ENCODE data around the gene PITPNM3.
A peak's percentile ranks its signal among the peaks of the same experiment; 100 is the strongest.

PITPNM3 gene

DNA sequence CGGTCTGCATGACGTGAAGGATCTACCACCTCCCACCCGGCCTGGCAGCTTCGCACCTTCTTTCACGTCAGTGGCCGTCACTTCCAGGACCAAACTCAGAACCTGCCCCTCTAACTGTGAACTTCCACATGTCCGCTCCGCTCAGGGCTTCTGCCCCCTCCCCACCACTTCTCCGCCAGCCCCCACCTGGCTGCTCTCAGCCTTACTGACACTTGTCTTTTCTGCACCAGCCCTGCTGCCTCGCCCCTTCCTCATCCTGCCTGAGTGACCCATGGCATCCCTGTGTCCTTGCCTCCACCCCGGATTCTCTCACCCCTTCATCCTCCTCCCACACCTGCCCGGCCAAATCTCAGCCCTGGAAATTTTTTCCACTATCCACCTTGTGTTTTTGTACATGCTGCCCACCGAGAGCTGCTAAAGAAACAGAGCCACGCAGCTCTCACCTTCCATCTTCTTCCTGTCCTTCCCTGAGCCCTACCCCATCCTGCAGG lies 97.8 kb downstream of the PITPNM3 start:
- no peak for DNase-seq

DNA sequence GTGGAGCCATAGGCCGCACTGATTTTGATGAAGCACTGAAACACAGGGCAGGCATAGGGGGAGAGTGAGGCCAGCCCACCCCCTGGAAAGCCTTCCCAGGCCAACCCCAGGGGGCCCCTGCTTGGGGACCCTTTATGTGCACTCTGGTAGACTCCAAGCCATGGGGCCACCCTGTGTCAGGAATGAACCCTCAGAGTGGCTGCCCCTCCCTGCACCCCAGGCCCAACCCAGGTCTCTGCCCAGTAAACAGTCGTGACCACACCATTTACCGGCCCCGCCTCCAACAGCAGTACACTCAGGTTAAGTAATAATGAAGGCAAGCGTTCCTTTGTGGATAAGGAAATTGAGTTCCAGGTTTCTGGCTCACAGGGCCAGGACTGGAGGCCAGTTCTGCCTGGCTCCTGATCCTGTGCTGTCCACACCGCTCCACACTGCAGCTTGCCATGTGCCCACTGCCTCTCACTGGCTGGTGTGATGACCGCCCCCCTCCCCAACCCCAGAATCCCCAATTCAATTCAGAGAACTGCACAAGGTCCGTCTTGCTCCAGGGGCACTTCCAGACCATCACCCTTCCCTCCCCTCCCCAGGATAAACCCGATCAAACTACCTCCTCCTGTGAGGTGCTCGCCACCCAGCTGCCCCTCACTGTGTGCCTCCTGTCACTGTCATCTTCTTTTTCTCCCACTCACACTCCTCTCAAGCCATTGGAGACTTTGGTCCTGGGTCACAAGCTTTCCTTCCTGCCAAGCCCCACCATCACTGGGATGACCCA lies 98.5 kb downstream of the PITPNM3 start:
- DNase-seq, result no peak

DNA sequence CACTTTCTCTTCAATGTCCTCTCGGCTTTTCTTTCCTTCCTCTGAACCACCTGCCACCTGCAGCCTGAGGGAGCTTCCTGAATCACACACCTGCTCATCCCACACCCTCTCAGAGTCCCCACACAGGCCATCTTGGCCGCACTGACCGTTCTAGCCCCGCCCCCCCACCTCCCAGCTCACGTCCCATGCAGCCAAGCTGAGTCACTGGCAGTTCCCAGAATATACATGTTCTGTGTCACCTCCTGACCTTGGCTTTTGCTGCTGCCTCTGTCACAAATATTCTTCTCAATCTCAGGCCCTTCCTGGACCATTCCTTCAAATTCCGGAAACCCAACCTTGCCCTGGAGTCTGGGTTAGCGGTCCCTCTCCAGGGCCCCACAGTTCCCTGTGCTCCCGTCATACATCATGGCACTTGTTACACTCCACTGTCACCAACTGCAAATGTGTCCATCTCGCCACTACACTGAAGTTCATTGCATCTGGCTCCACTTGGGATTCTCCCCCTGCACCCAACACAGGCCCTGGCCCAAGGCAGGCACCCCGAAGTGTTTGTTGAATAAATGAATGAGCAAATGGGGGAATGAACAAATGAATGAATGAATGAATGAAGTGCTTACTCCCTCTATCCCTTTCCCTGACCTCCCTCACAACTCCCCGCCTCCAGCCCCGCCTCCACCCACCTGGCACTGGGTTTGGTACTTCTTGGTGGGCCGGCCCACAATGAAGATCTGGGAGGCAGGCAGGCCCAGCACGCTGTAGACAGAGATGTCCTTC lies 99.3 kb downstream of the PITPNM3 start:
- DNase-seq, result no peak

DNA sequence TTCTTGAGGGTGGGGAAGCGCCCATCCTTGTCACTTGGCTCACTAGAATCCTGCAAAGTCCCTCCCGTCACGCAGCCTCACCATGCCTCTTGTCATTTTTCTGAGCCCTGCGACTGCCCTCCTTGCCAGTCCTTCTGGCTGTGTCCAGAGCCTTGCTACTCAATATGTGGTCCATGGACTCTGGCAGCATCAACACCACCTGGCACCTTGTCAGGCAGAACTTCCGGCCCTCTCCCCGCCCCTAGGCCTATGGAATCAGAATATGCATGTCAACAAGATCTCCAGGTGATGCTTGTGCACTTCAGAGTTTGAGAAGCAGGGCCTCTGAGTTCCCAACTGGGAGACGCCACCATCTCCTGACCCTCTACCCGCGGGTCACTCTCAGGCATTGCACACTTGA lies 100.0 kb downstream of the PITPNM3 start:
- no peak for DNase-seq

DNA sequence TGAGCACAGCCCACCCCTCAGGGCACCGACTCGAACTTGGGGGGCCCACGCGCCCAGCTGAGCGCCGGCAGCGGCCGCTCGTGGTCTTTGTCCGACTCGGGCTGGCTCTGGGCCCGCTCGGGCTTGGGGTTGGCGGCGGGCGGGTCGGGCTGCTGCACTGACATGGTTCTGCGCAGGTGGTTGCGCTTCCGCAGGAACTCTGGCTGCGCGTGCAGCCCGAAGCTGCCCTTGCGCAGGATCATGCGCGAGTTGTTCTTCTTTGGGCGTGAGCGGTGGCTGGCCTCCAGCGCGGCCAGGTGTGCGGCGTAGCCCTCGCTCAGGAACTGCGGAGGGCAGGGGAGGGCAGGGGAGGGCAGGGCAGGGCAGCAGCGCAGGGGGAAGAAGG lies 101.0 kb downstream of the PITPNM3 start:
- DNase-seq, result peak; percentile 27 to 36

DNA sequence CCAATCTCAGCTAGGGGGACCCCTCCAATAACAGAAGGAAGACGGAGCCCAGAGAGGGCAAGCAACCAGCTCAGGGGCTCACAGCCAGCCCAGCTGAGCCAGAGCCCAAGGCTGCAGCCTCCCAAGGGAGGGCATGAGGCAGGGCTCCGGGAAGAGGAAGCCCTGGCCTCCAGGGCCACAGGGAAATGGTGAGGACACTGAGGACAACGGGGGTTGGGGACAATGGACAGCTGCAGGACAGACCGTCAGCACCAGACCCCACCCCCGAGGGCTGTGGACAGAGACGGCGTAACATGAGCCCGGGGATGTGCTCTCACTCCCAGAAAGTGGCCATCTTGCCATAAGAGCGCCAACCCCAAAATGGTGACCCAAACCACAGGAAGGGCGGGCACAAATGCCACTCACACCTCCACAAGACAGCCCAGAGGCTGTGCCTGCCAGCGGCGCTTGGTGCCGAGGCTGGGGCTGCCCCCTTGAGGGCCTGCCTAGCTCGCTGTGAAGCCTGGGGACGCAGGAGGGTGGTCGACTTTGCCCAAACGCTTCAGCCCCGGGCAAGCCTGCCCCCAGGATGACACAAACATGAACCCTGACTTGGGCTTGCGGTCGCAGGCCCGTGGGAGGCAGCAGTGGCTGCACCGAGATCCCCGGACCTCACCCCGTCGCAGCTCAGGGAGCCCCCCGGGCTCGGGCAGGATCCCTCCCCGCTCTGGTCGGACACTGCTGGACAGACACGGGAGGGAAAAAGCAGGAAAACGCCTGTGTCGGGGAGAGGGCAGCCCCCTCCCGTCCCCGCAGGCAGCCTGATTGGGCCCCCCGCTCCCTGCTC lies 101.6 kb downstream of the PITPNM3 start:
- no peak for DNase-seq

DNA sequence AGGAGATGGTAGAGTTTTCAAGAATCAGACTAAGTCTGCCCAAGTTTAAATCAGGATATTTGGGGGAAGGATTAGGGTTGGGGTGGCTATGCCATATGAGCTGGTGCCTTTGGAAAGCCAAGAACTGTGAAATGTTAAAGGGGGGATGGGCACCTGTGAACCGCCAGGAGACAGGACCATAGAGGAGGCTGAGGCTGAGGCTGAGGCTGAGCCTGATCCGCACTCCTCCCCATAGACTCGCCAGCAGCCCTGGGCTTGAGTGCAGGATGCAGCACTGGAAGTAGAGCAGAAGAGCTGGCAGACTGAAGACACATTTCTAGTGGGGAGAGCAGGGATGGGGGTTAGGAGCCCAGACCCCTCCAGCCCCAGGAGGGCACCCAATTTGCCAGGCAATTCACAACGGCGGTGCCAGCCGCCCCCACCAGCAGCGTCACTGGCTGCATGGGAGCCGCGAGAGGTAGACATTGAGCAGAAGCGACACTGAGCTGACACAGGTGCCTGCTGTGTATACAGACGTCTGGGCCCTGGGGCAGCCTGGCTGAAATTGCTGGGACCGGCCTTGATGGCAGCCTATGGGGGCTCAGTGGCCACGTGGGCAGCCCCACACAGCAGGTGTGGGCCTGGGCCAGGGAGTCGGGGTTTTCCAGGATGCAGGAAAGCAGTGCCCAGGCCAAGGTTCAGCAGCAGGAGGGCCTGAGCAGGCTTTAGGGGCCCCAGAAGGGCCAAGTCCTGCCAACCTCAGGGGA lies 102.9 kb downstream of the PITPNM3 start:
- no peak for DNase-seq

DNA sequence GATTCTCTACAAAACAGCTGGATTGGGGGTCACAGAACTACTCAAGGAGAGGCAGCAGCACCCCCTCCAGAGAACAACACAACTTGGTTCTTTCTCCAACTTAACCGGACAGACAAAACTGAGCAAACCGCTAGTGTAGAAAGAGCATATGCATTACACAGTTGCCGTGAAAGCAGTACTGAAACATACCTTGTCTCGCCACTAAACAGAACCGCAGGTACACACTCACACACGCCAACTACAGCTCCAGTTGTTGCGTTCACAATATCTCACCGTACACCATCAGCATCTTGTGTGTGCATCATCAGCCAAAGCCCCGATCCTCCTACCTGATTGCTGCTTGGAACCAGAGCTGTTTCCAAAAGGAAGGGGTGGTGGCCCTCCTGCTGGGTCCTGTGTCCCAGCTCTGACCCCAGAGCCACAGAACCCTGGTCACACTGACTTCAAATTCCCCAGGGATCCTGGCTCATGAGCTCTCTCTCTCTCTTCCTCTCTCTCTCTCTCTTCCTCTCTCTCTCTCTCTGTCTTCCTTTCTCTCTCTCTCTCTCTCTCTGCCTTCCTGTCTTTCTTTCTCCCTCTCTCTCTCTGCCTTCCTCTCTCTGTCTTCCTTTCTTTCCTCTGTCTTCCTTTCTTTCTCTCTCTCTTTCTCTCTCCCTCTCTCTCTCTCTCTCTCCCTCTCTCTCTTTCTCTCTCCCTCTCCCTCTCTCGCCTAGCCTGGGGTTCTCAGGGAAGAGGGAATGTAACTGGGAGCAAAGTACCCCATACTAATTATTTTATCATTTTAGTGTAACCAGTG lies 103.7 kb downstream of the PITPNM3 start:
- no peak for DNase-seq

DNA sequence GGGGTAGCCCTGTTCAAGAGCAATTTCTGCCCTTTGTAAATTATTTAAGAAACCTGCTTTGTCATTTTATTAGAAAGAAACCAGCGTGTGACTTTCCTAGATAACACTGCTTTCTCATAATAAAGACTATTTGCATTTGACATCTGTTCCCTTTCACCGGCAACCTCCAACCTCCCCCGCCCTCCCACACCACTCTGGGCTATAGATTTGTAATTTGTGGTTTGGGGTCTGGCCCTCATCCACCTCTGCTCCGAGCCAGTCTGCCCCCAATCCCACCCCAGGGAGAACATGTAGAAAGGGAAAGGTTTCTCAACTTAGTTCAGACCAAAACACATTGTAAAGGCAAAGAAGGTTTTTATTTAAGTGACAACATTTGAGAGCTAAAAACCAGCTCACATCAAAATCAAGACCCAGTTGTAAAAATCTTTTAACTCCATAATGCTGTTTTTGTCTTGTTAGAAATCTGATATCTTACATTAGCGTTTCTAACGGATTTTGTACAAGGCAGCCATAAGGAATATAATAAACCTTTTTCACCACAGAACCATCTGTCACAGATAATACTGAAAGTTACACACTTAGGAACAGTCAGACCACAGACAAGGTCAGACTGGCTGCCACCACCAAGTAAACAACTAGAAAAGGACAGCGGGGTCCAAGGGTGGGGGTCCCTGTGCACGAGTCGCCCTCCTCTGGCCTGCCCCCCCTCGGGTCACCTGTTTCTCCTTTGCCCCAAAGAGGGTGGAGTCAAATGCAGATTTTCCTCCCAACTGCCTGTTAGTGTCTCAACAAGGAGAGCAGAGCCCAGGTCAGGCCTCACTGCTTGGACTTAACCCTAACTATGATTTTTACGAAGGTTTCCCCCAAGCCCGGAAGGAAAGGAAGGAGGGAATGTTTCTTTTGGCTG lies 105.2 kb downstream of the PITPNM3 start:
- DNase-seq, result no peak

DNA sequence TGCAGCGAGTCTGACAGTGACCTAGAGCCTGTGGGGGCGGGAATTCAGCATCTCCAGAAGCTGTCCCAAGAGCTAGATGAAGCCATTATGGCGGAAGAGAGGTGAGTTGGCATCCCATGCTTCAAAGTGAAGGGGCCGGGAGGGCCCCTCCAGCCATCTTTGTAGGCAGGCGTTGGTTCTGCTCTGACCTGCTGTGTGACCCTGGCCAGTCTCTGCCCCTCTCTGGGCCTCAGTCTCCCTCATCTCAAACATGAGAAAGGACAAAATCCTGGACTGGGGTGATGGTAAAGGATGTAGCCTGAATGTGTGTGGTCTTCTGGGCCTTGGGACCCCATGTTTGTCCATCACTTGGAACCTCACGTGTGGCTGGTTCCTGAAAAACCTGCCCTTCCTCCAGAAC lies 107.0 kb downstream of the PITPNM3 start:
- no peak for DNase-seq

DNA sequence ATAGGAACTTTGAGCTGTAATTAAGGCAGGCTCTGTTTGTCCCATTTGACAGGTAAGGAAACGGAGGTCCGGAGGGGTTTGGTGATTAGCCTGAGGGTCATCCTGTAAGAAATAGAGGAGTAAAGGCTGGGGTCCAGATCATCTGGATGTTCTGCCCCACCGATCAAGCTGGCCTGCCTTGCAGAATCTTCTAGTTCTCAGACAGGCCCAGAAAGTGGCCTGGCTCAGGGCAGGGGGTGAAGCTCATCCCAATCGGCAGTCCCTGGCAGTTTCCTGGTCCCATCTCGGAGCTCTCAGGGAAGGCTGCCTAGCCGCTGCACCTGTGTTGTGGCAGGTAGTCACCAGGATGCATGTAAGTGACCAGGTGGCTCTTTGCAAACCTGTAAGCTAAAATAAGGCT lies 107.9 kb downstream of the PITPNM3 start:
- no peak for DNase-seq

DNA sequence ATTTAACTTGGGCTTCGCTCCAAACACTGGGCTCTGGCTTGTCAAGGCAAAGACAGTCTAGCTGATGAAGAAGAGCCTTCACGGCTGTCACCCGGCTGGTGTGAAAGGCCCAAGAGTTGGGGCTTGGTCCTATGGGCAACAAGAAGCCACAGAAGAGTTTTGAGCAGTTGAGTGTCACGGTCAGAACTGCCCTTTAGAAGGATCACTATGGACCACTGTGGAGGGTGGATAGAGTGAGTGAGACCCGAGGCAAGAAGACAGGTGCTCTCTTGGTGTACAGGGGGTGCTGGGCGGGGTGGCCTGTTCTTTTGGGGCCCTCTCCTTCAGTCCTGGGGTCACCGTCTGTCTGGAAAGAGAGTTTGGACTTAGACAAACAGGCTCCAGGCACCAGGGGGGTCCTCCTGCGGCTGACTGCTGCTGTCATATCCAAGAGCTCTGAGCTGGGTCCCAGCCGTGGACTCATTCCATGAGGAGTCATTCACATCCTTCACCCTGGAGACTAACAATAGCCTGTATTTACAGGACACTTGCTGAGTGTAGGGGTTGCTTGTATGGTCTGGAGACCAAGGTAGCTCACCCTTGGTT lies 109.7 kb downstream of the PITPNM3 start:
- DNase-seq, result no peak

DNA sequence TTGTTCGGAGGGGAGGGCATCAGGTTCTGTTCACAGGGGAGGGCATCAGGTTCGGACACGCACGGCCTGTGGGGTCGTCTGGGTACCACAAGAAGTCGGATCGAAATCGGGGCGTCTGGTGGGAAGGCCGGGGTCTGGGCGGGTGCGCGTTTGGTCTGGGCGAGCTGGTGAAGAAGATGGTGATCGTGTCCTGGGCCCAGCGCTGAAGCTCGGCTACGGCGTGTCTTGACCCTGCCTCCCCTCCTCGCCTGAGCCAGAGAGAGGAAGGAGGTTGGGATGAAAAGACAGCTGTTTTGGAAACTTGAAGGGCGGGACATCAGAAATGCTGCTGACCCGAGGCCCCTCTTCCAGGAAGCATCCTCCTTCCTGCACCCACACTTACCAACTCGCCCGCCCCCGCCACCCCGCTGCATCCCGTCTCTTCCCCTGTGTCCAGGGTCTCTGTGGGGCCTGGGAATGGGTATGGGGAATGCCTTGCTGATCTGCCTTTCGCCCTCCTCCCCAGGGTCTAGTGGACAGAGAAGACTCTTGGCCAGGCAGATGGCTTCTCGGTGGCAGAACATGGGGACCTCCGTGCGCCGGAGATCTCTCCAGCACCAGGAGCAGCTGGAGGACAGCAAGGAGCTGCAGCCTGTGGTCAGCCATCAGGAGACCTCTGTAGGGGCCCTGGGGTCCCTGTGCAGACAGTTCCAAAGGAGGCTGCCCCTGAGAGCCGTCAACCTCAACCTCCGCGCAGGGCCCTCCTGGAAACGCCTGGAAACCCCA lies 111.6 kb downstream of the PITPNM3 start:
- DNase-seq, result no peak

DNA sequence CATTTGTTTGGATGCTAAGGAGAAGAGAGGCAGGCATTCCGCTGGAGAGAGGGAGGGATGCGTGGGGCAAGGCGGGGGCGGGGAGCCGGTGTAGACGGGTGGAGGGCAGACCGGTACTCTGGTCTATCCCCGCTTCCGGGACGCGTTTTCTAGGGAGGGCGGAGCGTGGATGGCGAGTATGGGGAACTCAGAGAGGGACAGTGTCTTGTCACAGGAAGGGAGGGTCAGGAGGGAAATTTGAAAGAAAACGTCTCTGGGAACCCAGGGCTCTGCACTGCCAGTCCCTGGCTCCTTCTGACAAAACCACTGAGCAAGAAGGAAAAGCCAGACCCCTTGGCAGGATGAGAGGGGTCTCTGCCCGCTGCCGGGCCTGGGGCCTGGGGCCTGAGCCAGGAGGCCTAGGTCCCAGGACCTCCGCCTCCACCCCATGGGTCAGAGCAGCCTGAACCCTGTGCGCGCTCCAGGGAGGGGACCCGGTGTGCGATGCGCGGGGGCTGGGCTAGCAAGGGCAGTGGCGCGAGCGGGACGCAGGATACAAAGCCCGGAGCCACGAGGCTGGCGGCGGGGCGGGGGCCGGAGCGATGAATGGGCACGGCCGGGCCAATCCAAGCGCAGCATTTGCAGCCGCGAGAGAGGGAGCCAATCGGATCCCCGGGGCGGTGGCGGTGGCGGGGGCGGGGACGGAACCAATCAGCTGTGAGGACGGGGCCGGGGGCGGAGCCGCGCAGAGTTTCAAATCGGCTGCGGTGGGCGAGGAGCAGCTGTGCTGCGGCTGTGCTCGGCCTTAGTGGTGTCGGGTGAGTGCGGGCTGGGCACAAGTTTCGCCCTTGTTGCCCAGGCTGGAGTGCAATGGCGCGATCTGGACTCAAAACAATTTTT lies 112.4 kb downstream of the PITPNM3 start, which contains the start of gene PIMREG:
Gene PIMREG, plus strand, starts transcription at position 764 of the 879 bp plus-strand sequence. CDS start 656 bp downstream, outside the sequence.
- peak; percentile 93 to 96 for DNase-seq

DNA sequence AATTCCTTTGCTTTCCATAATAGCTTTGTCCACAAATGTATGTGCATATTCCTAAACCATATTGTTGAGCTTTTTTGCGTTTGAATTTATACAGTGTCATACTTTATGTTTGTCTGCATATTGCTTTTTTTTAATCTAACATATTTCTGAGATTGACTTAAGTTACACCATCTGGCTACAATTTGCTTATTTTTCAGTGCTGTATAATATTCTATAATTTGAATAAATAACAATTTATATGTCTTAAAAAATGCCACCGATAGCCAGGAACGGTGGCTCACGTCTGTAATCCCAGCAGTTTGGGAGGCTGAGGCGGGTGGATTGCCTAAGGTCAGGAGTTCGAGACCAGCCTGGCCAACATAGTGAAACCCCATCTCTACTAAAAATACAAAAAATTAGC lies 113.6 kb downstream of the PITPNM3 start:
- DNase-seq, result no peak

DNA sequence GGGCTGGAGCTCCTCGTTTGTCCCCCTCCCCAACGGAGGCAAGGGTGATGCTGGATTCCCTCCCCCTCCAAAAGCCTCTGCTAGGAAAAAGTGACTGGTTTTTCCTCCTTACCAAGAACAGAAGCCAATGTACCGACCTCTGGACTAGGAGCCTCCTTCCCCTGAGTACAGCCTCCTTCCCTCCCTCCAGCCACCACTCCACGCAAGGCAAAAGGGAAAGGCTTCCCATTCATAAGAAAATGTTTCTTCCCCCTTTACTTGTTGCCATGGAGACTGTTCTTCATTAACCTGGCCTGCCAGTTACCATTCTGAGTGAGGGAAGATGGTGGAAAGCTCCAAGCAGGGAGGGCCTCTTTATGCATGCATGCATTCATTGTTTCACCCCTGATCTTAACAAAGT lies 116.4 kb downstream of the PITPNM3 start:
- DNase-seq, result no peak

DNA sequence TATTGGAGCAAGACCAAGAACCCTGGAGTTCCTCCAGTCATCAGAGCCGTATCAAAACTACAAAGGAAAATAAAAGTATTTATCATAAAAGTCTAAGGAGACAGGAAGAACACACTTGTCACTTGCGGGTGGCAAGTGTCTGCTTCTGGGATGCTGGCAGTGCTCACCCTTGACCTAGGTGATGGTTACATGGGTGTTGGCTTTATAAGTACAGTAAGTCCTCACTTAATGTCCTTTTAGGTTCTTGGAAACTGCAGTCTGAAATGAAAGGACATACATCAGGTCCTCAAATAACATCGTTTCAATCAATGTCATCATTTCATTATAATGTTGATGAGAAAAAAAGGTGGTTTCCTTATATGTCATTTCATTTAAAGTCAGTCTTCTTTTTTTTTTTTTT lies 118.4 kb downstream of the PITPNM3 start:
- DNase-seq, result no peak

DNA sequence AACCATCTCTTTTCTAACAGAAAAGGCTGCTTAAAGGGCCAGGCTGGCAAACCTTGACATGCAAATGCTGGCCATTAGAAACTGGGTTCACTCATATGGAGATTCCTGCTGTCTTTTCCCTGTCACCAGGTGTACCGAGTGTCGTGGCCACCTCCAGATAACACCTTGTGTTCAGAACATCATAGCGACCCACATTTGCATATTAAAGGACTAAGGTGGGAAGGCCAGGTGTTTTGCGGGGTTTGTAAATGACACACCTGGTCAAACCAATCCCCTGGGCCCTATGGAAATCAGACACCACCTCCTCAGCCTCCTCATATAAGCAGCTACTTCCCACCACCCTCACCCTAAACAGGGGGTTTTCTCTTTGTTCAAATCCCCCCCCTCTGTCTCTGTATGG lies 118.9 kb downstream of the PITPNM3 start:
- no peak for DNase-seq

Measured in stimulated activated CD4-positive, alpha-beta T cell treated with anti-CD3 and anti-CD28 coated beads, Interleukin-4, amount 100 ng/mL, for 4 hours (primary cell).